Measurements from ENCODE around the gene MOSMO. TPM values are rescaled to one million over a fixed set of nuclear protein-coding genes. Genes with fewer than 3 reads are reported as not detected.

The MOSMO gene
- total RNA-seq, 2 experiments from 2014 or later: 9.6 to 9.8 TPM

DNA sequence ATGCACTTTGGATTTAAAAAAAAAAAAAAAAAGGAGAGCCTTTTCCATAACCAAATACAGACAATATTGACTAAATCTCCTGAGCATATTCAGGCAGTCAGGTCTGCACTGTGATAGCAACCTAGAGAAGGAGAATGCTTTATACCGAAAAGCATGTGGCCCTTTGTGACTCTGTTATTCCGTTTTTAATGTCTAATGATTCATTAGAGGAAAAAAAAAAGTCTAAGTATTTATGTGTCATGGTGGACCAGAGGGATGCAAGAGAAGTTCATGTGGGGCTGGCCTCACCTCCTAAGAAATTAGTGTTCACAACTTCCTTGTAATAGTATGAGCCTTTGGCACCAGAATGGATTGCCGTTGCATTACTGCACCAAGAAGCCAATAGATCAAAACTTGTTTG lies 73.1 kb downstream of the MOSMO start:
- no peaks in the 10 kb centered on the region for H3K9me2 ChIP-seq (ENCODE audit: insufficient read depth, low read length)
- H4K20me1 ChIP-seq (ENCODE audit: insufficient read depth, low read length): 0 out of 2 replicates have a peak, but pooled peaks cover 3% of the 10 kb centered on the region
- no peak overlapping the region for H3K4me2 ChIP-seq (ENCODE audit: low read length)
- no peak overlapping the region for H3K27ac ChIP-seq (ENCODE audit: low read depth, low read length, poor library complexity, severe bottlenecking)
- CTCF ChIA-PET (ENCODE audit: unreplicated experiment): no interaction called here
- H3K79me2 ChIP-seq (ENCODE audit: insufficient read depth, low read depth, low read length): no peaks in the 10 kb centered on the region
- TF ChIP-seq, protein P1, sequence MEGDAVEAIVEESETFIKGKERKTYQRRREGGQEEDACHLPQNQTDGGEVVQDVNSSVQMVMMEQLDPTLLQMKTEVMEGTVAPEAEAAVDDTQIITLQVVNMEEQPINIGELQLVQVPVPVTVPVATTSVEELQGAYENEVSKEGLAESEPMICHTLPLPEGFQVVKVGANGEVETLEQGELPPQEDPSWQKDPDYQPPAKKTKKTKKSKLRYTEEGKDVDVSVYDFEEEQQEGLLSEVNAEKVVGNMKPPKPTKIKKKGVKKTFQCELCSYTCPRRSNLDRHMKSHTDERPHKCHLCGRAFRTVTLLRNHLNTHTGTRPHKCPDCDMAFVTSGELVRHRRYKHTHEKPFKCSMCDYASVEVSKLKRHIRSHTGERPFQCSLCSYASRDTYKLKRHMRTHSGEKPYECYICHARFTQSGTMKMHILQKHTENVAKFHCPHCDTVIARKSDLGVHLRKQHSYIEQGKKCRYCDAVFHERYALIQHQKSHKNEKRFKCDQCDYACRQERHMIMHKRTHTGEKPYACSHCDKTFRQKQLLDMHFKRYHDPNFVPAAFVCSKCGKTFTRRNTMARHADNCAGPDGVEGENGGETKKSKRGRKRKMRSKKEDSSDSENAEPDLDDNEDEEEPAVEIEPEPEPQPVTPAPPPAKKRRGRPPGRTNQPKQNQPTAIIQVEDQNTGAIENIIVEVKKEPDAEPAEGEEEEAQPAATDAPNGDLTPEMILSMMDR (conservative IDR thresholded peaks at IDR 0.05; ENCODE audit: low read length): no peak
- TF ChIP-seq EZH2phosphoT487 (IDR thresholded peaks at IDR 0.05; ENCODE audit: borderline replicate concordance, low read depth, low read length): no peak
- H3K4me1 ChIP-seq (ENCODE audit: insufficient read depth, low read length, poor library complexity, severe bottlenecking): peaks cover 9% of the 10 kb centered on the region
- no peak overlapping the region for H2AFZ ChIP-seq (ENCODE audit: low read length)
- intact Hi-C loops (cut with micrococcal nuclease; ENCODE audit: unreplicated experiment): no loop called here
- H3K9me3 ChIP-seq (ENCODE audit: low read length): no peaks in the 10 kb centered on the region
- no peaks in the 10 kb centered on the region; the same call in 1 of the 2 replicates for H3K36me3 ChIP-seq (ENCODE audit: insufficient read depth, low read length)
- BruUV-seq (replicated peaks): no TSS peak
- no peak overlapping the region for H3K4me3 ChIP-seq (ENCODE audit: low read depth, low read length, poor library complexity, severe bottlenecking)
- DNase-seq (ENCODE audit: low spot score): no peak
- POLR2A ChIA-PET: no interaction called here

DNA sequence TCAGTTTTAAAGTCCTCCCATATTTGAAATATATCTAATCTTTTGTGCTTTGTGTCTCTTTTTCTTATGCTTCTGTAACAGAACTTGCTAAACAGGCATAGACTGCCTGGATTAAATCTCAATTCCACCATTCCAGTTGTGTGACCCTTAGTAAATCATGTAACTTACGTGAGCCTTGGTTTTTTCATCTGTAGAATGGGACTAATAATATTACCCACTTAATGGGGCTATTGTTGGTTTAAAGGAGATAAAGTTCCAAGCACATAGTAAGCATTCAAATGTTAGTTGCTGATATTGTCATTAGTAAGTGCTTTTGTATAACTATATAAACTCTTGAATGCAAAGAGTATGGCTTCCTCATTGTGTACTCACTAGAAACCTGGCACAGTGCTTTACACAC lies 78.5 kb downstream of the MOSMO start:
- no peaks in the 10 kb centered on the region for H3K79me2 ChIP-seq (ENCODE audit: insufficient read depth, low read depth, low read length)
- TF ChIP-seq EZH2phosphoT487 (IDR thresholded peaks at IDR 0.05; ENCODE audit: borderline replicate concordance, low read depth, low read length): no peak
- TF ChIP-seq, protein P1 (conservative IDR thresholded peaks at IDR 0.05; ENCODE audit: low read length): no peak
- no peaks in the 10 kb centered on the region for H3K9me3 ChIP-seq (ENCODE audit: low read length)
- no peaks in the 10 kb centered on the region for H3K4me1 ChIP-seq (ENCODE audit: insufficient read depth, low read length, poor library complexity, severe bottlenecking)
- no peak overlapping the region for H2AFZ ChIP-seq (ENCODE audit: low read length)
- no peak overlapping the region for H3K4me3 ChIP-seq (ENCODE audit: low read depth, low read length, poor library complexity, severe bottlenecking)
- H4K20me1 ChIP-seq (ENCODE audit: insufficient read depth, low read length): no peaks in the 10 kb centered on the region
- H3K9me2 ChIP-seq (ENCODE audit: insufficient read depth, low read length): no peaks in the 10 kb centered on the region
- DNase-seq (ENCODE audit: low spot score): no peak
- BruUV-seq (replicated peaks): no TSS peak
- ChIA-PET CTCF (ENCODE audit: unreplicated experiment) (no interaction called here), POLR2A (no interaction called here)
- intact Hi-C loops (cut with micrococcal nuclease; ENCODE audit: unreplicated experiment): no loop called here
- no peak overlapping the region for H3K27ac ChIP-seq (ENCODE audit: low read depth, low read length, poor library complexity, severe bottlenecking)
- H3K36me3 ChIP-seq (ENCODE audit: insufficient read depth, low read length): no peaks in the 10 kb centered on the region; the same call in 1 of the 2 replicates
- no peak overlapping the region for H3K4me2 ChIP-seq (ENCODE audit: low read length)

DNA sequence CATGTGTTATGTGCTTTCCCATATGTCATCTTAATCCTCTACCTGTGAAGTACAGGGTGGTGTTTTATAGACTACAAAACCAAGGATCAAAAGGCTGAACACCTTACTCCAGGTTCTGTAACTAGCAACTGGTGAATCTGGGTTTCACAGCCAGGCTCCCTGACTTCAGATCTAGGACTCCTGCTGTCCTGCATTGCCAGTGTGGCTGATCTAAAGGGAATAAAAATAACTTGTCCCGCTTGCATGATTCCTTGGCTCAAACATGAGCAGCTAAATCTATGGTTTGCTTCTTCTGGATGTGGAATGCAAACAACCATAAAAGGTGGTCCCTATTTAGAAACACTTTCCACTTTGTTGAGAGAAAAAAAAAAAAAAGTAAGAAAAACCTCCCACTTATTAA lies 80.7 kb downstream of the MOSMO start:
- DNase-seq (ENCODE audit: low spot score): no peak
- Histone ChIP-seq H2AFZ (ENCODE audit: low read length) (no peak overlapping the region), H3K4me1 (ENCODE audit: insufficient read depth, low read length, poor library complexity, severe bottlenecking) (no peaks in the 10 kb centered on the region), H3K9me2 (ENCODE audit: insufficient read depth, low read length) (no peaks in the 10 kb centered on the region), H3K4me3 (ENCODE audit: low read depth, low read length, poor library complexity, severe bottlenecking) (no peak overlapping the region), H3K27ac (ENCODE audit: low read depth, low read length, poor library complexity, severe bottlenecking) (no peak overlapping the region), H3K36me3 (ENCODE audit: insufficient read depth, low read length) (no peaks in the 10 kb centered on the region; the same call in 1 of the 2 replicates), H3K9me3 (ENCODE audit: low read length) (no peaks in the 10 kb centered on the region), H4K20me1 (ENCODE audit: insufficient read depth, low read length) (no peaks in the 10 kb centered on the region), H3K4me2 (ENCODE audit: low read length) (no peak overlapping the region), H3K79me2 (ENCODE audit: insufficient read depth, low read depth, low read length) (no peaks in the 10 kb centered on the region)
- TF ChIP-seq, protein P1 (conservative IDR thresholded peaks at IDR 0.05; ENCODE audit: low read length): no peak
- no peak for TF ChIP-seq EZH2phosphoT487 (IDR thresholded peaks at IDR 0.05; ENCODE audit: borderline replicate concordance, low read depth, low read length)
- CTCF ChIA-PET (ENCODE audit: unreplicated experiment): no interaction called here
- POLR2A ChIA-PET: interaction anchor here (0.7 to 1.2 kb wide), 3 partner anchors 12 to 85 kb away, joined by 3 to 4 read pairs (median 3); no protein-coding TSS in a partner anchor
- BruUV-seq (replicated peaks): no TSS peak
- intact Hi-C loops (cut with micrococcal nuclease; ENCODE audit: unreplicated experiment): no loop called here

Measured in OCI-LY7 (cell line).